ENCODE measurements around the gene LRMDA.

DNA sequence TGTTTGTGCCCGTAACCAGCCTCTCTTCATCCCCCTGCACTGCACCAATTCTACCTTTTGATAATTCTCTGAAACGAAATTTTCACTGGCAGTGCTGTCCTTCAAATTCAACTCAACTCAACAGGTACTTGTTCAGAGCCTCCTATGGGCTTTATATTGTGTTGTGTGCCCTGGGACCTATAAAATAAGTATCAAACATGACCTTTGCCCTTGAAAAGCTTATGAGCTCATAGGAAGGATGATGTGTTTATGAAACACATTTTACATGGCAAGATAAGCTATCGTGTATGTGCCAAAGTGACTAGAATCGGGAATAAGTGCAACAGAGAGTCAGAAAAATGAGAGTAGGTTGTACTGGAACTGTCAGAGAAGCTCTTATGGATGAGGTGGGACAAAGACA, 923.5 kb downstream of the LRMDA start:
- TF ChIP-seq, protein P1, sequence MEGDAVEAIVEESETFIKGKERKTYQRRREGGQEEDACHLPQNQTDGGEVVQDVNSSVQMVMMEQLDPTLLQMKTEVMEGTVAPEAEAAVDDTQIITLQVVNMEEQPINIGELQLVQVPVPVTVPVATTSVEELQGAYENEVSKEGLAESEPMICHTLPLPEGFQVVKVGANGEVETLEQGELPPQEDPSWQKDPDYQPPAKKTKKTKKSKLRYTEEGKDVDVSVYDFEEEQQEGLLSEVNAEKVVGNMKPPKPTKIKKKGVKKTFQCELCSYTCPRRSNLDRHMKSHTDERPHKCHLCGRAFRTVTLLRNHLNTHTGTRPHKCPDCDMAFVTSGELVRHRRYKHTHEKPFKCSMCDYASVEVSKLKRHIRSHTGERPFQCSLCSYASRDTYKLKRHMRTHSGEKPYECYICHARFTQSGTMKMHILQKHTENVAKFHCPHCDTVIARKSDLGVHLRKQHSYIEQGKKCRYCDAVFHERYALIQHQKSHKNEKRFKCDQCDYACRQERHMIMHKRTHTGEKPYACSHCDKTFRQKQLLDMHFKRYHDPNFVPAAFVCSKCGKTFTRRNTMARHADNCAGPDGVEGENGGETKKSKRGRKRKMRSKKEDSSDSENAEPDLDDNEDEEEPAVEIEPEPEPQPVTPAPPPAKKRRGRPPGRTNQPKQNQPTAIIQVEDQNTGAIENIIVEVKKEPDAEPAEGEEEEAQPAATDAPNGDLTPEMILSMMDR (conservative IDR thresholded peaks at IDR 0.05; ENCODE audit: low read depth, low read length): no peak
- no peak for TF ChIP-seq EZH2phosphoT487 (IDR thresholded peaks at IDR 0.05; ENCODE audit: borderline replicate concordance, low read length)
- TF ChIP-seq EZH2 (IDR thresholded peaks at IDR 0.05; ENCODE audit: low read length, unreplicated experiment): no peak
